ENCODE data around the gene AGXT2. TPM values are rescaled to one million over a fixed set of nuclear protein-coding genes. Genes with fewer than 3 reads are reported as not detected.

The AGXT2 gene
- total RNA-seq, 1 donor from 2014 or later, result not detected

DNA sequence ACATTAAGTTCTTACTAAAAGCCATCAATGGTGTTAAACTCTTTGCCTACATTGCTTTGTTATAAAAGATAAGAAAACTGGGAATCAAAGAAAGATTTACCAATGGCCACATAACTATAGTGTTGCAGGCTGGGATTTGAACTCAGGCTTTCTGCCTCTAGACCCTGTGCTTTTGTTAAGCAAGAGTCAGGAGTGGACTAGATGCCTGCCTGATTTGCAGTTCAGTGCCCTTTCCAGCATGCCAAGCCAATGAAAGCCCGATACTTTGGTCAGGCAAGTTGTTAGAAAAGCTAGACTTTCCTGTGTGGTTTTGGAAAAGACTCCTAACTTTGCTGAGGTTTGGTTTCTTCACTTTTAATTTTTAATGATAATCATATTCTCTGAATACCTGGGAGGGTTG lies 21.4 kb upstream of the AGXT2 start:
- intact Hi-C loops (cut with micrococcal nuclease), result no loop called here
- DNase-seq (ENCODE audit: low spot score), result no peak
- peaks cover 3% of the 10 kb centered on the region for H3K27me3 Mint-ChIP-seq (ENCODE audit: low read depth)
- H3K9me3 Mint-ChIP-seq, result no peaks in the 10 kb centered on the region
- H3K36me3 Mint-ChIP-seq (ENCODE audit: low read depth), result no peaks in the 10 kb centered on the region
- no peak overlapping the region for H3K4me3 Mint-ChIP-seq (ENCODE audit: low read depth)
- no peak overlapping the region for H3K27ac Mint-ChIP-seq
- no peaks in the 10 kb centered on the region for H3K4me1 Mint-ChIP-seq (ENCODE audit: low read depth)

DNA sequence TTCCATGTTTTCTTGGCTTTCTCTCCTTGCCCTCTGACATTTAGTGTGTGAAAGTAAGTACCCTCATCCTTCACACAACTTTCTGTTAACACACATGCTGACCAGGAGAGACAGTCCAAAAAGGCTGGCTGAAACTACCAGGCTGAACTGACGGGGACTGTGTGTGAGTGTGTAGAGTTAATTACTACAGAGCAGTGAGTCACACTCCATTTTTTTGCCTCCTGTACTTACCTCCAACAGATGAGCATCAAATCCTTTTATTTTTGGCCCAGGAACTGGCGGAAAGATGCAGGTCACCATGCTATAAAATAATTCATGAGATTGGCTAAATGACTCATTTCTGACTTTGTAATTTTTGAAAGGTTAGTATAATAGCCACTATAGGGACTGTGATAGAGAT lies 20.2 kb upstream of the AGXT2 start:
- no peaks in the 10 kb centered on the region for H3K36me3 Mint-ChIP-seq (ENCODE audit: low read depth)
- H3K4me3 Mint-ChIP-seq (ENCODE audit: low read depth), result no peak overlapping the region
- DNase-seq (ENCODE audit: low spot score), result no peak
- intact Hi-C loops (cut with micrococcal nuclease), result no loop called here
- no peaks in the 10 kb centered on the region for H3K4me1 Mint-ChIP-seq (ENCODE audit: low read depth)
- H3K27ac Mint-ChIP-seq, result no peak overlapping the region
- no peaks in the 10 kb centered on the region for H3K9me3 Mint-ChIP-seq
- H3K27me3 Mint-ChIP-seq (ENCODE audit: low read depth), result peaks cover 5% of the 10 kb centered on the region

DNA sequence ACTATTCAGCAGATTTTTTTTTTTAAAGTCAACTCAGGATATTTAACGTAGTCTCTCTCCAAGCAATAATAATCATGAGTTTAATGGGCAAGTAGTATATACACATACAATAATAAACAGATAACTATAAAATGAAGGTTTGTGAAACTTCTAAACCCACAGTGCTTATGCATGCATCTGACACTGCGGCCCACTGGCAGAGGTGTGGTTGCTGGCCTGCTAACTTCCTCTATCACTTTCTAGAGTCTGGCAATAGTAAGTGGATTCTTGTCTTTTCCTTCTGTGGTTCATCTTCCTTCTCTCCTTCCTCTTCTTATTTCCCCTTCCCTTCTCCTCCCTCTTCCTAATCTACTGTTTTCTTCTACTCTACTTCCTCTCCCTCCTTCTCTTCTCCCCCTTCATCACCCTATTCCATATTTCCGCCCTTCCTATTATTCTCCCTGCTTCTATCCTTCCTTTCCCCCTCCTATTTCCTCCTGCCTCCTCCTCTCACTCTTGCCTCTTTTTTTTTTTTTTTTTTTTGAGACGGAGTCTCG lies 18.6 kb upstream of the AGXT2 start:
- Mint-ChIP-seq H3K27ac (no peak overlapping the region), H3K4me1 (ENCODE audit: low read depth) (no peaks in the 10 kb centered on the region), H3K4me3 (ENCODE audit: low read depth) (no peak overlapping the region), H3K27me3 (ENCODE audit: low read depth) (peaks cover 7% of the 10 kb centered on the region), H3K9me3 (no peaks in the 10 kb centered on the region), H3K36me3 (ENCODE audit: low read depth) (no peaks in the 10 kb centered on the region)
- no peak for DNase-seq (ENCODE audit: low spot score)
- intact Hi-C loops (cut with micrococcal nuclease), result no loop called here

DNA sequence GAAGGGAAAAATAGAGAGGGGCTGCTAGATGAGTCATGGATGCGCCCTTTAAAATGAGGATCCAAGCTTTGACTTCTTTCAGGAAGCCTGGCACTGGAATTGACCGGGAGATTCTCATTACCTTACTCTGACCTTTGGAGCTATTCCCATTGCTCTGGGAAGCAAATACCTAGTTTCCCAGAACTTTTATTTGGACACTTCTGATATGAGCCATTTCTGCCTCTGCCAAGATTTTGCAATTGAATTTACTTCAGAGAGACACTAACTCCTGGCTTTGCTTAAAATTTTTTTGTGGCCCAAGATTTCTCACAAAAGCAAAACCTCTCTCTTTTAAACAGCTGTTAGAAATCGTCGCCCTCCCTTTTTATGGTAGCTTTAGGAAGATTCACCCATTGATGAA lies 15.7 kb upstream of the AGXT2 start:
- H3K27me3 Mint-ChIP-seq (ENCODE audit: low read depth), result peaks cover 15% of the 10 kb centered on the region

DNA sequence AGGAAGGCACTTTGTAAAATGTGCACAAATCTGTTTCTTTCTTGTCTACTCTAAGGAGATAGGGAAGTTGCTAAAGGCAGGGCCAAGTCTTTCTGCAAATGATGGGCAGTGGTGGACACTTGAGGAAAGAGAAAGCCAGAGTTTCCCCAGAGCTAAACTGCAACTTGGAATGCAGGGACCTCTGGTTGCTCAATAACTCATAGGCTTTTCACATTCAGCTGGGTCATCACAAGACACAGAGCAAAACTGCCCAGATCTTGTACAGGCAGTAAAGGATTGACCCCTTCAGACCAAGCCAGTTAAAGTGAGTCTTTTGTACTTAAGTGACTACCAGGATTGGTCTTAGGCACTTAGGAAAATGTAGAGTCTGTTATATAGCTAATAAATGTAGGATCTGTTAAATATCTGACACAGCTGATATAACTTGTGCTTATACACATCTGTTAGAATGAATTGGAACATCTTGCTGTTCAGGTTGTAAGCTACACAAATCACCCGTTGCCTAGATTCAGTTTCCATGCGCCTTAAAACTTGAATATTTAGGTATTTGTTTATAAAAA lies 13.5 kb upstream of the AGXT2 start:
- H3K36me3 Mint-ChIP-seq (ENCODE audit: low read depth), result no peaks in the 10 kb centered on the region
- intact Hi-C loops (cut with micrococcal nuclease), result no loop called here
- DNase-seq (ENCODE audit: low spot score), result no peak
- H3K4me1 Mint-ChIP-seq (ENCODE audit: low read depth), result no peaks in the 10 kb centered on the region
- no peak overlapping the region for H3K4me3 Mint-ChIP-seq (ENCODE audit: low read depth)
- H3K9me3 Mint-ChIP-seq, result no peaks in the 10 kb centered on the region
- no peak overlapping the region for H3K27ac Mint-ChIP-seq
- H3K27me3 Mint-ChIP-seq (ENCODE audit: low read depth), result peaks cover 20% of the 10 kb centered on the region

More for the DNA sequence above, 15.7 kb upstream of the AGXT2 start:
- no peak overlapping the region for H3K4me3 Mint-ChIP-seq (ENCODE audit: low read depth)
- H3K36me3 Mint-ChIP-seq (ENCODE audit: low read depth), result no peaks in the 10 kb centered on the region
- H3K27ac Mint-ChIP-seq, result no peak overlapping the region
- H3K9me3 Mint-ChIP-seq, result no peaks in the 10 kb centered on the region
- no peaks in the 10 kb centered on the region for H3K4me1 Mint-ChIP-seq (ENCODE audit: low read depth)
- no peak for DNase-seq (ENCODE audit: low spot score)
- intact Hi-C loops (cut with micrococcal nuclease), result no loop called here

DNA sequence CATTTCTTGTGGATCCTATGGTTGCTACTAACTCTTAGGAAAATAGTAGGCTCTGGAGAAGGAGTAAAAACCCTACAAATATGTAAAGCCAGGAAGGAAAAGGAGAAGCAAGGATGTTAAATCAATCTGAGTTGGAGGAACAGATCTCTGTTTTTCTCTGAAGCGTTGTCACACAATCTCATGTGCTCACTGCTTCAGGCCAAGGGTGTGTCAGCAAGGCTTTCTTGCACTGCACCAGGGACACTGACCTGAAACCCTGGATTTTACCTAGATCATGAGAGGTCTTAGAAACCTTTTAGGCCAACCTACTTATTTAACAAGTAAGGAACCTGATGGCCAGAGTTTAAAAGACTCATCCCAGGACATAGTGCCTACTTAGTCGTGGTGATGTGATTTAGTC lies 12.5 kb upstream of the AGXT2 start:
- no peaks in the 10 kb centered on the region for H3K4me1 Mint-ChIP-seq (ENCODE audit: low read depth)
- DNase-seq (ENCODE audit: low spot score), result no peak
- intact Hi-C loops (cut with micrococcal nuclease), result no loop called here

DNA sequence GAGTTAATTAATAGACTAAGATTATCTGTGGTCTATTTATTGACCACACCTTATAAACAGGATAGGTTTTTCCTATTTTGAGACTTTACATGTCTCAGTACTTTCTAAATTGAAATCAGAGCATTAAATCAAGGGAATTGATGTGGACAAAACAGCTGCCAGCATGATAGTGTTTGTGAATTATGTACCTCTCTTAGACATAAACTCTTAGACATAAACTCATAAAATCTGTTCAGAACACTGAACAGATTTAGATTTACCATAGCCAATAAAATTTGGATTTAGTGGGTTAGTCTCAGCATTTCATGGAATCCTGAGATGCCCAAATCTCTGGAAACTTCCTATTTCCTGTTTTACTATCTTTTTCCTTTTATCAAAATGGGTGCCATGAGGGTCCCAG lies 11.5 kb upstream of the AGXT2 start:
- Mint-ChIP-seq H3K36me3 (ENCODE audit: low read depth) (no peaks in the 10 kb centered on the region), H3K27me3 (ENCODE audit: low read depth) (peaks cover 21% of the 10 kb centered on the region), H3K4me3 (ENCODE audit: low read depth) (no peak overlapping the region), H3K9me3 (no peaks in the 10 kb centered on the region), H3K4me1 (ENCODE audit: low read depth) (no peaks in the 10 kb centered on the region), H3K27ac (no peak overlapping the region)
- DNase-seq (ENCODE audit: low spot score), result no peak
- intact Hi-C loops (cut with micrococcal nuclease), result no loop called here

More for the DNA sequence above, 12.5 kb upstream of the AGXT2 start:
- no peak overlapping the region for H3K4me3 Mint-ChIP-seq (ENCODE audit: low read depth)
- H3K27ac Mint-ChIP-seq, result no peak overlapping the region
- H3K36me3 Mint-ChIP-seq (ENCODE audit: low read depth), result no peaks in the 10 kb centered on the region
- H3K27me3 Mint-ChIP-seq (ENCODE audit: low read depth), result peaks cover 23% of the 10 kb centered on the region
- H3K9me3 Mint-ChIP-seq, result no peaks in the 10 kb centered on the region

DNA sequence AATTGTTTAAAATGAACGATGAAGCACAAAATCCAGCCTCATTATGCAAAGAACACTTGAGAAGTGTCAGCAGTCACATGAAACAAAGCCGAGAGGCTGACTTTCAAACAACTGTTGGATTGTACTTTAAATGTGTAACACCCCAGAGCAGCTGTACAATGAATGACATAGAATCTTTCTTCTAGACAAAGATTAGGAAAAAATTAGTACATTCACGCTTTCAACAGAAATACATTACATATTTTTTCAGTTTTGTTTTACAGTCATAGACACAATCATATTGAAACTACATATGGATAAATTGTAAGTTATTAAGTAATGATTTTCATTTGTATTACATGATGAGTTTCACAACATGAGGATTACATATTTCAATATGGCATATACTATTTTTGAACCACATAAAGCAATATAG lies 10.6 kb upstream of the AGXT2 start:
- H3K9me3 Mint-ChIP-seq, result no peaks in the 10 kb centered on the region
- H3K4me1 Mint-ChIP-seq (ENCODE audit: low read depth), result no peaks in the 10 kb centered on the region
- DNase-seq (ENCODE audit: low spot score), result no peak
- peaks cover 19% of the 10 kb centered on the region for H3K27me3 Mint-ChIP-seq (ENCODE audit: low read depth)
- H3K36me3 Mint-ChIP-seq (ENCODE audit: low read depth), result no peaks in the 10 kb centered on the region
- no peak overlapping the region for H3K4me3 Mint-ChIP-seq (ENCODE audit: low read depth)
- intact Hi-C loops (cut with micrococcal nuclease), result no loop called here
- H3K27ac Mint-ChIP-seq, result no peak overlapping the region

DNA sequence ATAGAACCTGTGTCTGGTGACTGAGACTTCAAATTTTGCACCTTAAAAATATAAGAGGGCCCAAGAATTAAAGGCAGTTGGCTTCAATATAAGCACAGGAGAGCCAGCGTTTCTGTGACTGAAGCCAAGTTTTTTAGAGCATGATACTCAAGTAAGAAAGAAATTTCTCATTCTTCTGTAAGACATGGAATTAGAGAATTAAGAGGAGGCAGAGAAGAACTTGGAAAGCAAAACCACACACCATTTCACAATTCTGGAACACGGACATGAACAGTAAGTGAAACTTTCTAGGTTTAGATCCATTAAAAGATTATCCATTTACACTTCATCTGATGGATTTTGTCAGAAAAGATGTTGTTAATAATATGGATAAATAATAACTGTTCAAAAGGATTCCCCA lies 8.9 kb upstream of the AGXT2 start:
- Mint-ChIP-seq H3K4me1 (ENCODE audit: low read depth) (no peaks in the 10 kb centered on the region), H3K36me3 (ENCODE audit: low read depth) (no peaks in the 10 kb centered on the region), H3K27me3 (ENCODE audit: low read depth) (peaks cover 17% of the 10 kb centered on the region), H3K27ac (no peak overlapping the region), H3K9me3 (no peaks in the 10 kb centered on the region), H3K4me3 (ENCODE audit: low read depth) (no peak overlapping the region)
- no peak for DNase-seq (ENCODE audit: low spot score)
- intact Hi-C loops (cut with micrococcal nuclease), result no loop called here

DNA sequence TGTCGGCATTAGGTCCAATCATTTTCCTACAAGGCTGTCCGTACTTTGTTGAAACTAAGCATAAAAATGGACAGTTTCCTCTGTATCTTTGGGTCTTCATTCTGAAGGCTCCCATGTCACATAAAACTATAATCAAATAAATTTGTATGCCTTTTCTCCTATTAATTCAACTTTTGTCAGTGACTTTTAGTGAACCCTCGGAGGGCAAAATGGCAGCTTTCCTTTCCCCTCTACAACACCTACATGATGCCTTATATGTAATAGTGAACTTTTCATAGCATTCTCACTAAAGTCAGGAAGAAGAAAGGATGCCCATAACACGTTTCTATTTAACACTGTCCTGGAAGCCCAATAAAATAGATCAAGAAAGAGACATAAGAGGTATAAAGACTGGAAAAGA lies 5.1 kb upstream of the AGXT2 start:
- Mint-ChIP-seq H3K9me3 (no peaks in the 10 kb centered on the region), H3K36me3 (ENCODE audit: low read depth) (no peaks in the 10 kb centered on the region), H3K27ac (no peak overlapping the region), H3K27me3 (ENCODE audit: low read depth) (peaks cover 13% of the 10 kb centered on the region), H3K4me1 (ENCODE audit: low read depth) (no peaks in the 10 kb centered on the region), H3K4me3 (ENCODE audit: low read depth) (no peak overlapping the region)
- DNase-seq (ENCODE audit: low spot score), result no peak
- intact Hi-C loops (cut with micrococcal nuclease), result loop anchor here (5.0 kb wide), 1 partner anchor 406 kb away; no protein-coding TSS in a partner anchor

DNA sequence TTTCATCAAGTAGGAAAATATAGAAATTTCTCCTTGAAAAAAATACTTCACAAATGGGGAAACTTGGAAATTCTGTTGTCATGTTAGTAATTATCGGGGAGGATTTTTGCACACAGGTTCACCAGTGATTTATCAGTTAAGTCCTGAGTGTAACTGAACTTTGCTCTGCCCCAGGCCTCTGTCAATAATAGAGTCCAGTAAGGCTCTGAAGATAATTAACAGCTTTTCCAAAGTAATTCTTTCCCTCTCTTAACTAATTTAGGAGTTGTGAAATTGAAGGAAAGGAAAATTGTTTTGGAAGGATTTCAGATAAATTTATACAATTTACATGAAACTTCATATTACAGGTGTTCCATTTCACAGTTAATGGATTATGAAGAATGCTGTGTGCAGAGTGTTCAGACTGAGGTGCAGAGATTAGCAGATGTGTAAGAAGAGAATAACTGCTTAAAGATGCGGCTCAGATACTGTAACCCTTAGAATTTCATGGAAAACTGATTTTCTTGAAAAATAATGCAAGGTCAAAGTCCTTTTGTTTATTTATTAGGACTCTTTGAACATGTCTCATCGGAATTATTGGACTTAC lies 2.9 kb upstream of the AGXT2 start:
- Mint-ChIP-seq H3K36me3 (ENCODE audit: low read depth) (no peaks in the 10 kb centered on the region), H3K27ac (no peak overlapping the region), H3K27me3 (ENCODE audit: low read depth) (peaks cover 6% of the 10 kb centered on the region), H3K9me3 (no peaks in the 10 kb centered on the region), H3K4me1 (ENCODE audit: low read depth) (no peaks in the 10 kb centered on the region), H3K4me3 (ENCODE audit: low read depth) (no peak overlapping the region)
- no peak for DNase-seq (ENCODE audit: low spot score)
- intact Hi-C loops (cut with micrococcal nuclease), result loop anchor here (5.0 kb wide), 1 partner anchor 403 kb away; no protein-coding TSS in a partner anchor

DNA sequence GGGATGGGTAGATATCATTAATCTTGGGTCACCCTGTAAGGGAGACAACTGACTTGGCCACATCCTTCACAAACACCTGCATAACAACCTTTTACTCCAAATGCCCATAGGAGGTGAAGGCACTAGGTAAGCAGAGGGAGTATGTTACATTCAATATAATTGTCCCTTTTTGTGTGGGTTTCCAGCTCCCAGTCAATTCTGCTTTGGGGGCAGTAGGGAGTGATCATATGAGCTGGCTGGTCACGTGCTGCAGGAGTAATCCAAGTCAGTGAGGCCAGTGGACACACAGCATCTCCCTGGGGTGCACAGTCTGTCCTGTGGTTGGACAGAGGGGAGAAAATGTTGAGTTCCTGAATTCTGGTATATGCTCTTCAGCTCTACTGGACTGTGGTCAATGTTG lies 1.2 kb upstream of the AGXT2 start:
- no peak for DNase-seq (ENCODE audit: low spot score)
- Mint-ChIP-seq H3K27me3 (ENCODE audit: low read depth) (peaks cover 5% of the 10 kb centered on the region), H3K9me3 (no peaks in the 10 kb centered on the region), H3K36me3 (ENCODE audit: low read depth) (no peaks in the 10 kb centered on the region), H3K4me3 (ENCODE audit: low read depth) (no peak overlapping the region), H3K4me1 (ENCODE audit: low read depth) (no peaks in the 10 kb centered on the region), H3K27ac (no peak overlapping the region)
- intact Hi-C loops (cut with micrococcal nuclease), result no loop called here

DNA sequence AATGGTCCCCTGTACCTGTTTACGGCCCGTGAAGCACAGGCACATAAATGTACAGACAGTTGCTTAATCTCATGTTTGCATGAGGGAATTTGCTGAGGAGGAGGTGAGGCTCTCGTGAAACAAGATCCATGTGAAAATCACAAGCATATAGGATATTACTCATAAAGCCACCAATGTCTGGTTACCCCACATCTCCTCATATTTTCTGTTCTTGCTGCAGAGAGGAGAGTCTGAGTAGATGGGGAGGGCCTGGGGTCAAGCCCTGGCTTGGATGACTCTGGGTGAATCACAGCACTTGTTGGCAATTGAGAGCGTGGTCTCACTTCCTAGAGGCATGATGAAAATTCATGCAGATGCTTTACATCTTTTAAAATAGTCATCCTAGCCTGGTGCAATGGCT lies 975 bp downstream of the AGXT2 start:
- Mint-ChIP-seq H3K27ac (no peak overlapping the region), H3K4me1 (ENCODE audit: low read depth) (no peaks in the 10 kb centered on the region), H3K36me3 (ENCODE audit: low read depth) (no peaks in the 10 kb centered on the region), H3K4me3 (ENCODE audit: low read depth) (no peak overlapping the region), H3K27me3 (ENCODE audit: low read depth) (peaks cover 8% of the 10 kb centered on the region), H3K9me3 (no peaks in the 10 kb centered on the region)
- intact Hi-C loops (cut with micrococcal nuclease), result no loop called here
- DNase-seq (ENCODE audit: low spot score), result no peak
